Testis (tissue), 3 donors: ENCODE results near the gene ZC3H7A. TPM values are rescaled to one million over a fixed set of nuclear protein-coding genes. Genes with fewer than 3 reads are reported as not detected.

Experiments
- DNase-seq: peaks from one replicate; pipeline ENCODE4 v3.0.0-alpha.2; 2019
- H3K27ac ChIP-seq, 2 donors: fragments of 200-600 bp; sonication (generic); one replicate each; pipeline ENCODE4 v1.5.1; 2019
- H3K27me3 ChIP-seq: fragments of 200-600 bp; sonication (generic); one replicate; pipeline ENCODE4 v1.5.1; 2019
- H3K36me3 ChIP-seq: fragments of 200-600 bp; sonication (generic); one replicate; pipeline ENCODE4 v1.5.1; 2017; ENCODE audit warnings: low read depth; ENCODE audit errors: missing control alignments
- H3K4me1 ChIP-seq: fragments of 200-600 bp; sonication (generic); one replicate; pipeline ENCODE4 v1.5.1; 2019
- H3K4me3 ChIP-seq, 2 donors: fragments of 200-600 bp; sonication (generic); one replicate each; pipeline ENCODE4 v1.5.1; 2017 to 2019
- H3K9me3 ChIP-seq: fragments of 200-600 bp; sonication (generic); one replicate; pipeline ENCODE4 v1.5.1; 2017
- POLR2A ChIP-seq: fragments of 450-650 bp; IDR thresholded peaks from one replicate; pipeline ENCODE4 v1.6.1; 2017; ENCODE audit warnings: antibody characterized with exemption, mild to moderate bottlenecking, moderate library complexity
- WGBS, 2 donors: methylation state at CpG; one replicate each; pipeline ENCODE4 v1.1.5; 2018; 5-methylcytosine and 5-hydroxymethylcytosine counted together
- intact Hi-C: fragments of 100-400 bp; cut with DNase I; formaldehyde crosslinking; loops from one replicate; pipeline ENCODE4 v1.15.1; 2023; ENCODE audit warnings: low total_unique reads
- polyA plus RNA-seq: library from polyadenylated mRNA; stranded (reverse); fragments of 350-450 nt; fragmentation: Illumina TruSeq; extraction: RNeasy Lipid Tissue Mini Kit (QIAGEN cat#74804); gene quantifications from one replicate; pipeline ENCODE4 v1.2.3, GENCODE V29; 2014; ENCODE audit warnings: low read depth, low replicate concordance; ENCODE audit not compliant: insufficient read depth
- total RNA-seq, 2 donors: library from RNA; depleted of rRNA; stranded (reverse); fragments of >200 nt; gene quantifications; one replicate each; pipeline ENCODE4 v1.2.3, GENCODE V29; 2016
- TF ChIP-seq, protein P1 (sequence below), 3 experiments: fragments of 450-650 bp in 2 of 3; fragments of 200-600 bp in 1 of 3; sonication (generic) in 1 of 3; IDR thresholded peaks; one replicate each; pipeline ENCODE4 v1.5.1; 2016 to 2019; ENCODE audit warnings: antibody characterized with exemption in 3 of 3, mild to moderate bottlenecking in 2 of 3, moderate library complexity in 1 of 3

ZC3H7A gene
- total and polyA plus RNA-seq, 3 donors from 2014 or later: 24.6 to 48.8 (median 41.4) TPM

DNA sequence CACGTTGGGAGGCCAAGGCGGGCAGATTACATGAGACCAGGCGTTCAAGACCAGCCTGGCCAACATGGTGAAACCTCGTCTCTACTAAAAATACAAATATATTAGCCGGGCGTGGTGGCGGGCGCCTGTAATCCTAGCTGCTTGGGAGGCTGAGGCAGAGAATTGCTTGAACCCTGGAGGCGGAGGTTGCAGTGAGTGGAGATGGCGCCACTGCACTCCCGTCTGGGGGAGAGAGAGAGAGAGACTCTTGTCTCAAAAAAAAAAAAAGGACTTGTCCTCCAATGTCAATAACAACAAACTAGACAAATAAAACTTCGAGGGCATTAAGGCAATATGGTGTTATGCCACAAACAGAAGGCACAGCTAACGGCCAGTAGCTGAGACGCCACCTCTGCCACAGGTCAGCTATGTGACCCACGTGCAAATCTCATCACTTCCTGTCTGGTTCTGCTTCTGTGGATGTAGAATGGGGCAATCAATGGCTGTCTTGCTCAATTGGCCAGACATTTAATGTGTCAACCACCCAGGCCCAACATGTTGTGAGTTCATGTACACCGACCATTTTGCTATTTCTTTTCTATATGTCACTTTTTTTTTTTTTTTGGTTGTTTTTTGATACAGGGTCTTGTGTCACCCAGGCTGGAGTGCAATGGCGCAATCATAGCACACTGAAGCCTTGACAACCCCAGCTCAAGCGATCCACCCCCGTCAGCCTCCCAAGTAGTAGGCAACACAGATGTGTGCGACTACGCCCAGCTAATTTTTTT is 53.6 kb downstream of the ZC3H7A start:
- 35 to 42% methylated on average over 20 to 21 of the region's 21 CpGs for WGBS, 2 donors
- TF ChIP-seq POLR2A: no peak
- TF ChIP-seq, protein P1, sequence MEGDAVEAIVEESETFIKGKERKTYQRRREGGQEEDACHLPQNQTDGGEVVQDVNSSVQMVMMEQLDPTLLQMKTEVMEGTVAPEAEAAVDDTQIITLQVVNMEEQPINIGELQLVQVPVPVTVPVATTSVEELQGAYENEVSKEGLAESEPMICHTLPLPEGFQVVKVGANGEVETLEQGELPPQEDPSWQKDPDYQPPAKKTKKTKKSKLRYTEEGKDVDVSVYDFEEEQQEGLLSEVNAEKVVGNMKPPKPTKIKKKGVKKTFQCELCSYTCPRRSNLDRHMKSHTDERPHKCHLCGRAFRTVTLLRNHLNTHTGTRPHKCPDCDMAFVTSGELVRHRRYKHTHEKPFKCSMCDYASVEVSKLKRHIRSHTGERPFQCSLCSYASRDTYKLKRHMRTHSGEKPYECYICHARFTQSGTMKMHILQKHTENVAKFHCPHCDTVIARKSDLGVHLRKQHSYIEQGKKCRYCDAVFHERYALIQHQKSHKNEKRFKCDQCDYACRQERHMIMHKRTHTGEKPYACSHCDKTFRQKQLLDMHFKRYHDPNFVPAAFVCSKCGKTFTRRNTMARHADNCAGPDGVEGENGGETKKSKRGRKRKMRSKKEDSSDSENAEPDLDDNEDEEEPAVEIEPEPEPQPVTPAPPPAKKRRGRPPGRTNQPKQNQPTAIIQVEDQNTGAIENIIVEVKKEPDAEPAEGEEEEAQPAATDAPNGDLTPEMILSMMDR (IDR thresholded peaks at IDR 0.05): no peak
- Histone ChIP-seq H3K4me1 (peaks cover 14% of the 10 kb centered on the region), H3K27ac (peak overlapping the region; percentile 88 to 97), H3K9me3 (no peaks in the 10 kb centered on the region), H3K27me3 (no peaks in the 10 kb centered on the region), H3K4me3 (peak overlapping the region; percentile 82 to 90), H3K36me3 (no peaks in the 10 kb centered on the region)
- DNase-seq: peak; percentile 46
- intact Hi-C loops: no loop called here

DNA sequence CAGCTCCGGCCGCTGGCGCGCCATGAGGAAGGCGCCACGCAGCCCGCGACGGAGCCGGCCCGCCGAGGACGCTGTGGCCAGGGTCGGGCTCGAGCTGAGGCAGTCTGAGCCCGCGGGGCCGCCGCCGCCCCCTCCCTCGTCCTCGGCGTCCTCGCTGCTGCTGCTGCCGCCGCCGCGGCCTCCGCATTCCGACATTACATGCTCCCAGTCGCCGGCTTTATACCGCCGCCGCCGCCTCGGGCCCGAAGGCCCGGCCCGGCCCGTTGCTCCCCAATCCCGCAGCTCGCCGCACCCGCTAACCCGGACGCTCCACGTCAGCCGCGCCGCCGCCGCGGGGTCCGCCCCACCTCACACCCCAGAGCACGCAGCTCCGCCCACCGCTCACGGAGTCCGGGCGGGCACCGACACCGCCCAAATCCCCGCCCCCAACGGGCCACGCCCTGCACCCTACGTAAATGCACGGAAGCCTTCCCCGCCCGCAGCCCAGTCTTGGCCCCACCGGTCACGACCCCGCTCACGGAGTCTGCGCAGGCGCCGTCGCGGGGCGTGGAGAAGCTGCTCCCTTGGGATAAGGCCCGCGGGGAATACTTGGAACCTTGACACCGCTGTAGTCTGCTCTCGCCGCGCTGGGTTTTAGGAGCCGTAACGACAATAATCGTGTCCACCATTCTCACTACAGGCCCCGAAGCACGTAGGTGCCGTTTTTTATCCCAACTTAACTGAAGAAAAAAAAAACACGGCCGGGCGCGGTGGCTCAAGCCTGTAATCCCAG is 54.3 kb downstream of the ZC3H7A start, which contains the start of gene TXNDC11:
TSS of gene TXNDC11 (minus strand) at position 322 of the 772 bp plus-strand sequence. CDS start at position 195, 127 bp downstream.
- Histone ChIP-seq H3K27me3 (no peaks in the 10 kb centered on the region), H3K27ac (peak within 1 kb of the TSS; percentile 88 to 97), H3K9me3 (no peaks in the 10 kb centered on the region), H3K4me1 (peaks cover 14% of the 10 kb centered on the region), H3K4me3 (peak within 1 kb of the TSS; percentile 82 to 90), H3K36me3 (no peaks in the 10 kb centered on the region)
- intact Hi-C loops: no loop called here
- WGBS, 2 donors: 0 to 1% methylated on average over 28 to 56 of the region's 96 CpGs
- peak; percentile 99 for DNase-seq
- TF ChIP-seq, protein P1 (IDR thresholded peaks at IDR 0.05): no peak
- TF ChIP-seq POLR2A: peak; percentile 32

DNA sequence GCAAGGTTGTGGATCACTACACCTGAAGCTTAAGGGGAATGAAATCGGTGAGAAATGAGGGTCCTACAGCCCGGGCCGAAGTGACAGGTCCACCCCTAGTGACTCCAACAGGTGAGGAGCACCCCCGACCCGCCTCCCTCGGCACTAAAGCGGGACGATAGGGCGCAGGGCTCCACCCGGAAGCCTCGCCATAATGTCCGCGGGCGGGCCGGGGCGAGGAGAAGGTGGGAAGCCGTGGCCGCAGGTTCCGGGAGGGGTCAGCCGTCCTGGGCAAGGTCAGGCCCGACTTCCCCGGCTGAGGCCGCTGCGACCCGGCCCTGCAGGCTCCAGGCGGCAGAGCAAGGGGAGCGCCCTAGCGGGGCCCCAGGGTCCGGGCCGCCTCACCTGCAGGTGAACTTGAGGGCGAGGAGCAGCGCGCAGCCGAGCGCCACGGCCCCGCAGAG is 54.9 kb downstream of the ZC3H7A start:
- WGBS, 2 donors: 1% methylated on average over 37 of the region's 37 CpGs; no CpG with 5 or more reads in 1 of the 2 donors
- no peaks in the 10 kb centered on the region for H3K9me3 ChIP-seq
- peak; percentile 37 for DNase-seq
- intact Hi-C loops: no loop called here
- no peaks in the 10 kb centered on the region for H3K27me3 ChIP-seq
- peak overlapping the region; percentile 88 to 97 for H3K27ac ChIP-seq
- no peaks in the 10 kb centered on the region for H3K36me3 ChIP-seq
- no peak for TF ChIP-seq POLR2A
- TF ChIP-seq, protein P1 (IDR thresholded peaks at IDR 0.05): no peak
- peak overlapping the region; percentile 82 to 90 for H3K4me3 ChIP-seq
- peaks cover 14% of the 10 kb centered on the region for H3K4me1 ChIP-seq

DNA sequence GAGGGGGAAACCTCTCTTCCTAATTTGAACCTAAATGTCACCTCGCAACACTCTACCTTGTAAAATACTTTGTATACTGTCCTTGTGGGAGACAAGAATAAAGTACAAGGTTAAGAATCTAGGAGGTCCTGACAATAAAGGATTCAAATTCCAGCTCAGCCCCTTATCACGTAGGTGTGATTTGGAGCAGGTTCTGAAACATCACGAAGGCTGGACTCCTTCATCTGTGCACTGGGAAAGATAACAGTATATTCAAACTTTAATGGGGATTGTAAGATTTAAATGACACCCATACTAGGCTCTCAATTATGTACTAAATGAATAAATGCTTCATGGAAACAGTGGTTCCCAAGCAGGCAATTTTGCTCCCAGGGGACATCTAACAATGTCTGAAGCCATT is 56.5 kb downstream of the ZC3H7A start:
- Histone ChIP-seq H3K36me3 (no peaks in the 10 kb centered on the region), H3K27ac (no peak overlapping the region), H3K9me3 (no peaks in the 10 kb centered on the region), H3K4me3 (no peak overlapping the region), H3K4me1 (peaks cover 14% of the 10 kb centered on the region), H3K27me3 (no peaks in the 10 kb centered on the region)
- TF ChIP-seq, protein P1 (IDR thresholded peaks at IDR 0.05): no peak
- no peak for TF ChIP-seq POLR2A
- no peak for DNase-seq
- intact Hi-C loops: no loop called here
- 35 to 40% methylated on average over 3 of the region's 3 CpGs for WGBS, 2 donors
